Esophagus squamous epithelium (tissue), 5 donors: Measurements from ENCODE around the gene ACD. TPM values are rescaled to one million over a fixed set of nuclear protein-coding genes. Genes with fewer than 3 reads are reported as not detected.

Experiments used
- DNase-seq: peaks from one replicate; lab custom pipeline; 2025; lab: John Stamatoyannopoulos, UW
- H3K27ac ChIP-seq, 4 donors: fragments of 200-600 bp; sonication (generic); one replicate each; pipeline ENCODE4 v1.5.1; 2016 to 2019; ENCODE audit warnings: mild to moderate bottlenecking in 1 of 4
- H3K27me3 ChIP-seq, 4 donors: fragments of 200-600 bp; sonication (generic); 1 replicate in 3 of 4; 2 replicates in 1 of 4; pipeline versions ENCODE4 v1.5.1 to v1.6.0; 2017 to 2021; ENCODE audit warnings: antibody characterized with exemption in 1 of 4
- H3K36me3 ChIP-seq, 3 donors: fragments of 200-600 bp; sonication (generic); one replicate each; pipeline ENCODE4 v1.5.1; 2016 to 2019
- H3K4me1 ChIP-seq, 3 donors: fragments of 200-600 bp; sonication (generic); one replicate each; pipeline ENCODE4 v1.5.1; 2017 to 2019
- H3K4me3 ChIP-seq, 4 donors: fragments of 200-600 bp; sonication (generic); 1 replicate in 3 of 4; 2 replicates in 1 of 4; pipeline ENCODE4 v1.5.1; 2016 to 2019; ENCODE audit warnings: mild to moderate bottlenecking in 2 of 4, moderate library complexity in 1 of 4
- H3K9me3 ChIP-seq, 3 donors: fragments of 200-600 bp; sonication (generic); one replicate each; pipeline ENCODE4 v1.5.1; 2016 to 2019
- POLR2A ChIP-seq, 4 donors: fragments of 450-650 bp; IDR thresholded peaks; one replicate each; pipeline ENCODE4 v1.6.1; 2017; ENCODE audit warnings: antibody characterized with exemption in 4 of 4, mild to moderate bottlenecking in 4 of 4, moderate library complexity in 3 of 4
- WGBS, 2 donors: methylation state at CpG; one replicate each; pipeline ENCODE4 v1.1.5; 2018; 5-methylcytosine and 5-hydroxymethylcytosine counted together
- intact Hi-C: fragments of 100-400 bp; cut with DNase I; formaldehyde crosslinking; loops from one replicate; pipeline ENCODE4 v1.15.0; 2022
- total RNA-seq, 4 donors: library from RNA; depleted of rRNA; stranded (reverse); fragments of >200 nt; gene quantifications; one replicate each; pipeline ENCODE4 v1.1.0, GENCODE V29; 2016
- TF ChIP-seq, protein P1 (sequence below), 6 experiments: fragments of 450-650 bp in 4 of 6; fragments of 200-600 bp in 2 of 6; sonication (generic) in 2 of 6; IDR thresholded peaks; one replicate each; pipeline ENCODE4 v1.5.1; 2016 to 2019; ENCODE audit warnings: antibody characterized with exemption in 6 of 6, mild to moderate bottlenecking in 4 of 6, moderate library complexity in 4 of 6
- donor health status: DM: yes; HTN: yes; CAD: no.

The ACD gene
- total RNA-seq, 4 donors from 2014 or later, result 5.7 to 18.7 (median 8.8) TPM

DNA sequence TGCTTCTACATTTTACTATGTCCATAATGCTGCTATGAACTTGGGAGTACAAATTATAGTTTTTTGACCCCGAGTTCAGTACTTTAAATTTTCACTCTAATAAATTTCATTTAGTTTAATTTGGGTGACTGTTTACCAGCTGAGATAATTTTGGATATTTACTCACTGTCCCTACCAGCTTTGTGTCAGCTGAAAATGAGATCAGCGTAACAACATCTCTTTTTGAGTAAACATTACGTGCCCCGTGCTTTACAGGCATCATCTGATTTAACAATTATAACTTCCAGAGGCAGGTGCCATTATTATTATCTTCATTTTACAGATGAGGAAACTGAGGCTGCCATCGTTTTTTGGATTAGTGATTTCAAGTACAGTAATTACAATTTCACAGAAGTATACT is 44.0 kb upstream of the ACD start:
- Histone ChIP-seq H3K9me3 (no peaks in the 10 kb centered on the region), H3K4me3 (no peak overlapping the region), H3K27me3 (no peaks in the 10 kb centered on the region), H3K4me1 (peaks cover 4 to 46% (median 6%) of the 10 kb centered on the region in 3 donors), H3K27ac (no peak overlapping the region), H3K36me3 (peaks cover 0 to 15% (median 0%) of the 10 kb centered on the region in 3 donors)
- no peak for TF ChIP-seq POLR2A (IDR thresholded peaks at IDR 0.05)
- TF ChIP-seq, protein P1, sequence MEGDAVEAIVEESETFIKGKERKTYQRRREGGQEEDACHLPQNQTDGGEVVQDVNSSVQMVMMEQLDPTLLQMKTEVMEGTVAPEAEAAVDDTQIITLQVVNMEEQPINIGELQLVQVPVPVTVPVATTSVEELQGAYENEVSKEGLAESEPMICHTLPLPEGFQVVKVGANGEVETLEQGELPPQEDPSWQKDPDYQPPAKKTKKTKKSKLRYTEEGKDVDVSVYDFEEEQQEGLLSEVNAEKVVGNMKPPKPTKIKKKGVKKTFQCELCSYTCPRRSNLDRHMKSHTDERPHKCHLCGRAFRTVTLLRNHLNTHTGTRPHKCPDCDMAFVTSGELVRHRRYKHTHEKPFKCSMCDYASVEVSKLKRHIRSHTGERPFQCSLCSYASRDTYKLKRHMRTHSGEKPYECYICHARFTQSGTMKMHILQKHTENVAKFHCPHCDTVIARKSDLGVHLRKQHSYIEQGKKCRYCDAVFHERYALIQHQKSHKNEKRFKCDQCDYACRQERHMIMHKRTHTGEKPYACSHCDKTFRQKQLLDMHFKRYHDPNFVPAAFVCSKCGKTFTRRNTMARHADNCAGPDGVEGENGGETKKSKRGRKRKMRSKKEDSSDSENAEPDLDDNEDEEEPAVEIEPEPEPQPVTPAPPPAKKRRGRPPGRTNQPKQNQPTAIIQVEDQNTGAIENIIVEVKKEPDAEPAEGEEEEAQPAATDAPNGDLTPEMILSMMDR (IDR thresholded peaks at IDR 0.05), result no peak
- WGBS, 2 donors, result 84 to 92% methylated on average over 5 of the region's 5 CpGs
- no peak for DNase-seq
- intact Hi-C loops, result no loop called here

DNA sequence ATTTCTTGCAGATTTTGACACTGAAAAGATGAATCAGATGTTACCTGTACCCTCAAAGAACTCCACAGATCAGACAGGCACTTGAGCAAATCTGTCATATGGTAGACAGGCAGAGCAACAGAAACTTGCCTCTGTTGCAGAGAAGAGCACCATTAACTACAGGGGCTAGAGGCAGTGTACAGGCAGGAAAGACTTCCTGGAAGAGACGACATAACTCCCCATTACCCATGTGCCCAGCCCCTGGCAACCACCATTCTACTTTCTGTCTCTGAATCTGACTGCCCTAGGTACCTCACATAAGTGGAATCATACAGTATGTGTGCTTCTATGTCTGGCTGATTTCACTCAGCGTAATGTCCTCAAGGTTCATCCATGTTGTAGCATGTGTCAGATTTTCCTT is 43.6 kb upstream of the ACD start:
- TF ChIP-seq, protein P1 (IDR thresholded peaks at IDR 0.05), result no peak
- intact Hi-C loops, result no loop called here
- Histone ChIP-seq H3K4me3 (no peak overlapping the region), H3K9me3 (no peaks in the 10 kb centered on the region), H3K27ac (peak overlapping the region in 1 of 4 donors; percentile 23), H3K36me3 (peaks cover 0 to 20% (median 0%) of the 10 kb centered on the region in 3 donors), H3K4me1 (peaks cover 2 to 43% (median 4%) of the 10 kb centered on the region in 3 donors), H3K27me3 (no peaks in the 10 kb centered on the region)
- DNase-seq, result no peak
- WGBS, 2 donors, result 68 to 75% methylated on average over 2 of the region's 2 CpGs

DNA sequence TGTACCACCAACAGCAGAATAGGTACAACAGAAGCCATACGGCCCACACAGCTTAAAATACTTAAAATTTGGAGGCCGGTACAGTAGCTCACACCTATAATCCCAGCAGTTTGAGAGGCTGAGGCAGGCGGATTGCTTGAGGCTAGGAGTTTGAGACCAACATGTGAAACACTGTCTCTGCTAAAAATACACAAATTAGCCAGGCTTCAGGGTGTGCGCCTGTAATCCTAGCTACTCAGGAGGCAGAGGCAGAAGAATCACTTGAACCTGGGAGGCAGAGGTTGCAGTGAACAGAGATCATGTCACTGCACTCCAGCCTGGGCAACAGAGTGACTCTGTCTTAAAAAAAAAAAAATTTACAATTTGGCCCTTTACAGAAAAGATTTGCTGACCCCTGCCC is 42.1 kb upstream of the ACD start:
- no peak overlapping the region for H3K4me3 ChIP-seq
- WGBS, 2 donors, result 82 to 88% methylated on average over 4 of the region's 4 CpGs
- DNase-seq, result no peak
- no peaks in the 10 kb centered on the region for H3K27me3 ChIP-seq
- H3K36me3 ChIP-seq, result peaks cover 0 to 22% (median 0%) of the 10 kb centered on the region in 3 donors
- intact Hi-C loops, result no loop called here
- H3K9me3 ChIP-seq, result no peaks in the 10 kb centered on the region
- no peak for TF ChIP-seq POLR2A (IDR thresholded peaks at IDR 0.05)
- TF ChIP-seq, protein P1 (IDR thresholded peaks at IDR 0.05), result no peak
- peak overlapping the region in 1 of 4 donors; percentile 25 for H3K27ac ChIP-seq
- peaks cover 4 to 46% (median 4%) of the 10 kb centered on the region in 3 donors for H3K4me1 ChIP-seq

DNA sequence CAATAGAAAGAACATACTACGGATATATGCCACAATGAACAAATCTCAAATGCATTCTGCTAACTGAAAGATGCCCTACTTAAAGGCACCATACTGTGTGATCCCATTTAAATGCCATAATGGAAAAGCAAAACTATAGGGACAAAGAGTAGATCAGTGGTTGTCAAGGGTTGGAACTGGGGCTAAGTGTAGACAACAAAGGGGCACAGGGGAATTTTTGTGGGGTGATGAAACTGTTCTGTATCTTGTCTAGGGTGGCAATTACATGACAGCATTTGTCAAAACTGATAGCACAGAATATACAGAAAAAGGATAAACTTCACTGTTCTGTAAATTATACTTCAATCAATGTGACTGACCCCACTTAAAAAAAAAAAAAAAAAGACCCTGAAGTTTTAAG is 41.4 kb upstream of the ACD start:
- H3K27me3 ChIP-seq, result no peaks in the 10 kb centered on the region
- WGBS, 2 donors, result 88 to 90% methylated on average over 1 of the region's 1 CpG
- intact Hi-C loops, result no loop called here
- H3K4me1 ChIP-seq, result peaks cover 4 to 53% (median 4%) of the 10 kb centered on the region in 3 donors
- no peak overlapping the region for H3K4me3 ChIP-seq
- TF ChIP-seq, protein P1 (IDR thresholded peaks at IDR 0.05), result no peak
- no peak for TF ChIP-seq POLR2A (IDR thresholded peaks at IDR 0.05)
- no peak overlapping the region for H3K27ac ChIP-seq
- no peaks in the 10 kb centered on the region for H3K9me3 ChIP-seq
- no peak for DNase-seq
- peaks cover 0 to 22% (median 0%) of the 10 kb centered on the region in 3 donors for H3K36me3 ChIP-seq

DNA sequence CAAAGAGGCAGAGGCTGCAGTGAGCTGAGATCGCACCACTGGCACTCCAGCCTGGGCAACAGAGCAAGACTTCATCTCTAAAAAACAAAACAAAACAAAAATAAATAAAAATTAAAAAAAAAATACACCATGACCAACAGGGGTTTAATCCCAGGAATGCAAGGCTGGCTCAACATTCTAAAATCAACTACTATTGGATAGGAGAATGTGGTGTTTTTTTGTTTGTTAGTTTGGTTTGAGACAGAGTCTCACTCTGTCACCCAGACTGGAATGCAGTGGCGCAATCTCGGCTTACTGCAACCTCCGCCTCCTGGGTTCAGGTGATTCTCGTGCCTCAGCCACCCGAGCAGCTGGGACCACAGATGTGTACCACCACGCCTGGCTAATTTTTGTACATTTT is 39.2 kb upstream of the ACD start:
- DNase-seq, result no peak
- 84 to 97% methylated on average over 6 to 7 of the region's 7 CpGs for WGBS, 2 donors
- intact Hi-C loops, result no loop called here

More for the DNA sequence above, 39.2 kb upstream of the ACD start:
- TF ChIP-seq POLR2A (IDR thresholded peaks at IDR 0.05), result no peak
- TF ChIP-seq, protein P1 (IDR thresholded peaks at IDR 0.05), result no peak
- no peak overlapping the region for H3K4me3 ChIP-seq
- peaks cover 0 to 22% (median 0%) of the 10 kb centered on the region in 3 donors for H3K36me3 ChIP-seq
- H3K27me3 ChIP-seq, result no peaks in the 10 kb centered on the region
- H3K27ac ChIP-seq, result no peak overlapping the region
- peaks cover 0 to 44% (median 4%) of the 10 kb centered on the region in 3 donors for H3K4me1 ChIP-seq
- no peaks in the 10 kb centered on the region for H3K9me3 ChIP-seq
